ENCODE data around the gene CORO2B. TPM values are rescaled to one million over a fixed set of nuclear protein-coding genes. Genes with fewer than 3 reads are reported as not detected.

Gene CORO2B
- total RNA-seq, 1 donor from 2014 or later: 82.5 TPM

DNA sequence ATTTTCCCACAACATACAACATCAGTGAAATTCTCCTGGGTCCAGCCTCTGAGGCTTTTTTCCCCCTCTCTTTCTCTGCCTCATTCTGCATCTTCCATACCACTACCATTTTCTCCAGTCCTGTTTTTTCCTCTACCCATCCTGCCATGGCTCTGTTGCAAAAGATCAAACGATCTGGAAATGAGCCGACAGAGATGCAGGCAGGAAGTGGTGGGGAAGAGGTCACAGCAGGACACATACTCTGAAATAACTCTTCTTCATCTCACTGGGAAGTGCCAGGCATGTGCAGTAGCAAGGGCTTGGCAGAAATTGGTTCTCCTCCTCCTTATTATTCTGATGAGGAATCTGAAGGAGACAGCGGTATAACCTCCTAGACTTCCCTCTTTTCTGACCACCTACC is 114.3 kb downstream of the CORO2B start:
- H3K9me3 Mint-ChIP-seq (ENCODE audit: low read depth): no peaks in the 10 kb centered on the region
- no peak for DNase-seq (ENCODE audit: low spot score)

DNA sequence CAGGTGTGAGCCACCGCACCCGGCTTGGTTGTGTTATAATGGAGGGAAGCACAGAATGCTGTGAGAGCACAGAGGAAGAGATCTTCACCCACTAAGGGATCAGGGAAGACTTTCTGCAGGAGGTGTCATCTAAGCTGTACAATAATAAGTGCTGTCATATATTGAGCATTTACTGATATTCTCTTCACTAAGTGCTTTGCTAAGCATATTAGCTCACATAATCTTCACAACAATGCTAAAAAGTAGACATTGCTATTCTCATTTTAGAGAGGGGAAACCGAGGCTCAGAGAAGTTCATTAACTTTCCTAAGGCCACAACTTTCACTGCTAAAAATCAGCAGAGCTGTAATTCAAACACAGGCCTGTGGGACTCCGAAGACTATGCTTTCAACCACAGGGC is 115.3 kb downstream of the CORO2B start:
- TF ChIP-seq, protein P1, sequence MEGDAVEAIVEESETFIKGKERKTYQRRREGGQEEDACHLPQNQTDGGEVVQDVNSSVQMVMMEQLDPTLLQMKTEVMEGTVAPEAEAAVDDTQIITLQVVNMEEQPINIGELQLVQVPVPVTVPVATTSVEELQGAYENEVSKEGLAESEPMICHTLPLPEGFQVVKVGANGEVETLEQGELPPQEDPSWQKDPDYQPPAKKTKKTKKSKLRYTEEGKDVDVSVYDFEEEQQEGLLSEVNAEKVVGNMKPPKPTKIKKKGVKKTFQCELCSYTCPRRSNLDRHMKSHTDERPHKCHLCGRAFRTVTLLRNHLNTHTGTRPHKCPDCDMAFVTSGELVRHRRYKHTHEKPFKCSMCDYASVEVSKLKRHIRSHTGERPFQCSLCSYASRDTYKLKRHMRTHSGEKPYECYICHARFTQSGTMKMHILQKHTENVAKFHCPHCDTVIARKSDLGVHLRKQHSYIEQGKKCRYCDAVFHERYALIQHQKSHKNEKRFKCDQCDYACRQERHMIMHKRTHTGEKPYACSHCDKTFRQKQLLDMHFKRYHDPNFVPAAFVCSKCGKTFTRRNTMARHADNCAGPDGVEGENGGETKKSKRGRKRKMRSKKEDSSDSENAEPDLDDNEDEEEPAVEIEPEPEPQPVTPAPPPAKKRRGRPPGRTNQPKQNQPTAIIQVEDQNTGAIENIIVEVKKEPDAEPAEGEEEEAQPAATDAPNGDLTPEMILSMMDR (IDR thresholded peaks at IDR 0.05): no peak
- H3K4me1 Mint-ChIP-seq (ENCODE audit: low read depth): peaks cover 23% of the 10 kb centered on the region
- peaks cover 29% of the 10 kb centered on the region for H3K36me3 Mint-ChIP-seq (ENCODE audit: low read depth)
- DNase-seq (ENCODE audit: low spot score): no peak
- H3K27ac Mint-ChIP-seq (ENCODE audit: unreplicated experiment): no peak overlapping the region
- H3K27me3 Mint-ChIP-seq (ENCODE audit: low read depth): no peaks in the 10 kb centered on the region
- no peaks in the 10 kb centered on the region for H3K9me3 Mint-ChIP-seq (ENCODE audit: low read depth)
- H3K4me3 Mint-ChIP-seq (ENCODE audit: unreplicated experiment): no peak overlapping the region

More for the DNA sequence above, 114.3 kb downstream of the CORO2B start:
- Mint-ChIP-seq H3K27ac (ENCODE audit: unreplicated experiment) (peak overlapping the region; percentile 19), H3K27me3 (ENCODE audit: low read depth) (no peaks in the 10 kb centered on the region), H3K36me3 (ENCODE audit: low read depth) (peaks cover 24% of the 10 kb centered on the region), H3K4me3 (ENCODE audit: unreplicated experiment) (no peak overlapping the region), H3K4me1 (ENCODE audit: low read depth) (peaks cover 14% of the 10 kb centered on the region)
- TF ChIP-seq, protein P1 (IDR thresholded peaks at IDR 0.05): no peak

DNA sequence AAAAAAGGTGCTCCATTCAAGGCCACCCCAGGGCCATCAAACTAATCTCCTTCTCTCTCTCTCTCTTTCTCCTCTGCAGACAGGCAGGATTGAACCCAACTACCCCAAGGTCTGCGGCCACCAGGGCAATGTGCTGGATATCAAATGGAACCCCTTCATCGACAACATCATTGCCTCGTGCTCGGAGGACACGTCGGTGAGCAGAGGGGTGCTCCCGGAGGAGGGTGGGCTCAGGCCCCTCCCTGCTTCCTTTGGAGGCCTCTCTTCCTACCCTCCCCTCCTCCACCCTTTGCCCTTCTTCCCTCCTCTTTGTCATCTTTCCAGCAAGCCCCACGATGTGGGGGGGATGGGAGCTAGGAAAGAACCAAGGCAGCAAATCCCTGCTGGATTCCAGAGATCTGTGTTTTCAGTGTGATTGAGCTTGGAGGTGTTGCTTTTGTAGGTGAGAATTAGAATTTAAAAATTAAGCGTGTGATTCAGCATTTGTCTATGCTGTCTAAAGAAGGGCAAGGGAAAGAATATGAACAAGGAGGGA is 116.3 kb downstream of the CORO2B start:
- Mint-ChIP-seq H3K36me3 (ENCODE audit: low read depth) (peaks cover 30% of the 10 kb centered on the region), H3K4me1 (ENCODE audit: low read depth) (peaks cover 33% of the 10 kb centered on the region), H3K27me3 (ENCODE audit: low read depth) (no peaks in the 10 kb centered on the region), H3K9me3 (ENCODE audit: low read depth) (no peaks in the 10 kb centered on the region), H3K4me3 (ENCODE audit: unreplicated experiment) (no peak overlapping the region), H3K27ac (ENCODE audit: unreplicated experiment) (no peak overlapping the region)
- no peak for DNase-seq (ENCODE audit: low spot score)
- TF ChIP-seq, protein P1 (IDR thresholded peaks at IDR 0.05): no peak

DNA sequence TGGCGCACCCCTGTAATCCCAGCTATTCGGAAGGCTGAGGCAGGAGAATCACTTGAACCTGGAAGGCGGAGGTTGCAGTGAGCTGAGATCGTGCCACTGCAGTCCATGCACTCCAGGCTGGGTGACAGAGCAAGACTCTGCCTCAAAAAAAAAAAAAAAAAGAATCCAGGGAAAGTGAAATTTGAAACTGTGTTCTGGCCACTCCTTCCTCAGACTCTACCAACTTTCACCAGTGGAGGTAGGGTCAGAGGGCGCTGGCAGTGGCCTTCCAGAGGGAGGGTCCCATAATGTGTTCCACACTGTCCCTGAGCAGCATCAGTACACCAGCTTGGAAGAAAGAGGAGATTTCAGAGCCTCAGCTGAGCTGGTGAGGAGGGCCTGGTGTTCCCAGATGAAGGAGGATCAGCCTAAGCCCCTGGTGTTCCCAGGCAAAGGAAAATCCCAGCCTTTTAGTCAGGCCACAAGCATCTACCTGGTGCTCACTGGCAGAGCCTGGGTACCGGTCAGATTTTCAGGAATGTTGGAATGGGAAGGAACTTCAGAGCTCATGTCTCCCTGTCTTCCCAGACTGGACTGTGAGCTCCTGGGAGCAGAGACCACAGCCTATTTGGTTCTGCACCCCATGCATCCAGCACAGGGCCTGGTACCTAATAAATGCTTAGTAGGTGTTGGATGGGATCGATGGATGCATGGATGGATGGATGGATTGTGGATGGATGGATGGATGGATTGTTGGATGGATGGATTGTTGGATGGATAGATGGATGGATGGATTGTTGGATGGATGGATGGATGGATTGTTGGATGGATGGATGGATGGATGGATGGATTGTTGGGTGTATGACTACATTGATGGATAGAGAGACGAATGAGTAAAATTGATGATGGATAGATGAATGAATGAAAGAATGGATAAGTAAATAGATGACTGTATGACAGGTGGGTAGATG is 117.9 kb downstream of the CORO2B start:
- Mint-ChIP-seq H3K4me1 (ENCODE audit: low read depth) (peaks cover 43% of the 10 kb centered on the region), H3K36me3 (ENCODE audit: low read depth) (peaks cover 30% of the 10 kb centered on the region), H3K27me3 (ENCODE audit: low read depth) (no peaks in the 10 kb centered on the region), H3K4me3 (ENCODE audit: unreplicated experiment) (no peak overlapping the region), H3K27ac (ENCODE audit: unreplicated experiment) (peak overlapping the region; percentile 27), H3K9me3 (ENCODE audit: low read depth) (no peaks in the 10 kb centered on the region)
- DNase-seq (ENCODE audit: low spot score): no peak
- TF ChIP-seq, protein P1 (IDR thresholded peaks at IDR 0.05): no peak
